Activated CD4-positive, CD25-positive, alpha-beta regulatory T cell treated with anti-CD3 and anti-CD28 coated beads, Interleukin-2, amount 50 U/mL, for 24 hours (primary cell): ENCODE data around the gene CD300LB.
A peak's percentile ranks its signal among the peaks of the same experiment; 100 is the strongest.
"Not testable (repeated sequence)": the region's sequence is repeated elsewhere in the genome, so short reads cannot be mapped to it uniquely, and the experiment has no call there.

Experiments
- ATAC-seq, 2 donors: fragments of 150-1000 bp; cut with Tn5 transposase; one replicate each; pipeline ENCODE4 v1.10.0; 2021; ENCODE audit warnings: mild to moderate bottlenecking in 1 of 2, moderate library complexity in 1 of 2

CD300LB gene

GRCh38 chr17:74488276-74488675 lies 43.0 kb downstream of the CD300LB start:
- ATAC-seq = not testable (repeated sequence)

DNA sequence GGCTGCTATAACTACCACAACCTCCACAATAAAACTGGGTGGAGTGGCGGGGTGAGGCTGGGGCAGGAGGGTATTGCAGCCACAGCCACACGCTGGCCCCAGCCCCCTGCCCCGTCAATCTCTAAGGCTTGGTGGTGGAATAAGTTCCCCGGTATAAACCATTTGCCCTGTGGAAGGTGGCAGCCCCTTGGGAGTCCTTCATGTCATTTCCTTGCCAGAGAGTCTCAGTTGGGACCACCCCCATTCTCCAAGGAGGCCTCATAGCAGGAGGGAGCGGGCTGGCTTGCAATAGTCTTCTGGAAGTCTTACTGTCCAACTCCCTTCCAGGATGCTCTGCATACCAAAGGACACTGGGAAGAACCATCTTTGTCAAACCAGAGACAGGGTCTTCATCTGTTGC lies 45.4 kb downstream of the CD300LB start:
- no peak for ATAC-seq

GRCh38 chr17:74485022-74485743 lies 46.1 kb downstream of the CD300LB start:
- ATAC-seq = no peak

GRCh38 chr17:74484066-74484465 lies 47.2 kb downstream of the CD300LB start:
- no peak for ATAC-seq

DNA sequence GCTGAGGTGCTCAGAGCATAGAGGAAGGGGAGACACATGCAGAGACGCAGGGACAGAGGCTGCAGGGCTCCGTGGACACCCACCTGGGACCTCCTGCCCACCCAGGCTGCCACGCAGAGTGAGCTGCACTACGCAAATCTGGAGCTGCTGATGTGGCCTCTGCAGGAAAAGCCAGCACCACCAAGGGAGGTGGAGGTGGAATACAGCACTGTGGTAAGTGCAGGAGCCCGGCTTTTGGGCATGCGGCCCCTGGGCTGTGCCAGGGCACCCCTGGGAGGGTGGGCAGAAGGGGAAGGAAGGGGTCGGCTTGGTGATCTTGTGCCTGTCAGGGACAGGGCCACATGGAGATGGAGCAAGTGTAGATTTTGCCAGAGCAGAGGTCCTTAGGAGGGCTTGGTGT lies 49.7 kb downstream of the CD300LB start:
- ATAC-seq = no peak

DNA sequence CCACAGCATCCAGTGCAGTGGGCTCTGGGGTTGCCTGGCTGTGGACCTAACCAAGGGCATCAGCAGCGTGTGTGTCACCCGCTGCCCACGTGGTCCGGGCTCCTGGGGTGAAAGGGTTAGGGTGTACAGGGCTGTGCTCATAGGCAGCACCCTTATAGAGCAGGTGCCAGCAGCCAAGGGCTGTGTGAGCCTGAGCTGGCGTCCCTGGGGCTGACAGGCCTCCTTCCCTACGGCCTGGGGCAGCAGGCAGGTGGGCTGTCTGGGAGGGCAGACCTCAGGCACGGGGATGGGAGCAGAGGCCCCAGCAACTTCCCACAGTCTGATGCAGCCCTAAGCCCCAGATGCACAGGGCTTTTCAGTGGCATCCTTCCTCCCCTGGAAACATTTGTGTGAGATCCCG lies 51.0 kb downstream of the CD300LB start:
- ATAC-seq = no peak

- ATAC-seq = peak in 1 of 2 donors; percentile 44
Observed at GRCh38 chr17:74478420-74479100, 52.7 kb downstream of the CD300LB start.

DNA sequence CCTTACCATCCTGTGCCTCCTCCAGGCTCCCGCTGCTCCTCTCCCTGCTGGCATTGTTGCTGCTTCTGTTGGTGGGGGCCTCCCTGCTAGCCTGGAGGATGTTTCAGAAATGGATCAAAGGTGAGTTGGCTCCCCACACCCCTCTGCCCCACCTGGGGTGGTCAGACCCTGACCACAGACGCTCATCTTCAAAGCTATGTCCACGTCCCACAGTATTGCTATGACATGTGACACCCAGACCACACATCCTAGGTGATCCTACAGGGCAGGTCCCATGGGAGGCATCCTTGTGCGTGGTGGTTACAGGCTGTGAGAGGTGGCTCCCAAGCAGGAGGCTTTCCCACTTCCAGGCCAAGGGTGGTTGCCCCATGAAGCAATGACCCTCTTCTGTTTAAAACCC lies 53.9 kb downstream of the CD300LB start:
- no peak for ATAC-seq

GRCh38 chr17:74475189-74475588 lies 56.1 kb downstream of the CD300LB start:
- ATAC-seq = no peak

DNA sequence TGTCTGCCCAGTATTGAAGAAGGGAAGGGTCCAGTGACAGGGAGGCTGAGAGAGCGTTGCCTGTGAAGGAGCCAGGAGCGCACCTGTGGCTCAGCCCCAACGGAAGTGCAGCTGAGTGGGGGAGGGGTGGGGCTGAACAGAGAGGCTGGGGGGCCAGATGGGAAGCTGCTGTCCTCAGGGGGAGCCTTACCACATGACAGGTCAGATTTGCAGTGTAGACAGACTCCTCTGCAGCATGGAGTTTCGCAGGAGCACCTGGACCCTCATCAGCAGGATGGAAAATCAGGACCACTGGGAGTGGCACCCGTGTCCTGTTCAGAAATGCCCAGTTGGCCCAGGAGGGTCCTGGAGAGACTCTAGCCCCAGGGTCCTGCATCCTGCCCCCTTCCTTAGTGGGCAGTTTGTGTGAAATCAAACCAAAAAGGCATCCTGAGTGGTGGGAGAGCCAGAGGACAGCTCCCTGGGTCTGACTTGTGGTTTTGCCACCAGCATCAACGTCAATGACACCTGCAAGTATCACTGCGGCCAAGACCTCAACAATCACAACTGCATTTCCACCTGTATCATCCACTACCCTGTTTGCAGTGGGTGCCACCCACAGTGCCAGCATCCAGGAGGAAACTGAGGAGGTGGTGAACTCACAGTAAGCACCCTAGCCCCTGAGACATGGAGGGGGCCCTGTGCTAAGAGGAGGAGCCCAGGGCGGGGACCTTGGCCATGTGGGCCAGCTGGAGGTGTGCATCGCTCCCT lies 57.1 kb downstream of the CD300LB start:
- ATAC-seq = no peak

DNA sequence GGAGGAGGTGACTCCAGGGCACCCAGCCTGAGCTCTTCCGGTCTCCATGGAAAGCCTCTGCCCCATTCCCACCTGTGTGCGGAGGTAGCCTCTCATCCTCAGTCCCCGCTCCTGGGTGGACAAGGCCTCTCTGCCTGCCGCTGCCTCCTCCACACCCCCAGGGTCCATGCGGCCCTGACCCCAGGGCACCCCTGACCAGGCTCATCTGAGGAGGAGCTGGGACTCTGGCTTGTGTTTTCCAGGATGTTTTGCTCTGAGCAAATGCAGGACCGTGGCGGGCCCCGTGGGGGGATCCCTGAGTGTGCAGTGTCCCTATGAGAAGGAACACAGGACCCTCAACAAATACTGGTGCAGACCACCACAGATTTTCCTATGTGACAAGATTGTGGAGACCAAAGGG lies 58.0 kb downstream of the CD300LB start:
- ATAC-seq = no peak

- ATAC-seq = no peak
Observed at GRCh38 chr17:74472890-74473289, 58.4 kb downstream of the CD300LB start.

GRCh38 chr17:74471341-74471740 lies 59.9 kb downstream of the CD300LB start:
- no peak for ATAC-seq
